Aorta (tissue), 5 donors: ENCODE results near the gene DENND1A. TPM values are rescaled to one million over a fixed set of nuclear protein-coding genes. Genes with fewer than 3 reads are reported as not detected.

Experiments
- ATAC-seq: fragments of 200-7000 bp; cut with Tn5 transposase; one replicate; pipeline ENCODE4 v1.9.1; 2022; ENCODE audit warnings: moderate library complexity; ENCODE audit not compliant: low FRiP score
- DNase-seq, 2 donors: peaks; one replicate each; pipeline ENCODE4 v3.0.0-alpha.2; 2020
- H3K27ac ChIP-seq, 2 donors: one replicate each; pipeline ENCODE4 v1.5.1; 2013; ENCODE audit warnings: low read length in 2 of 2, mild to moderate bottlenecking in 2 of 2, moderate library complexity in 2 of 2, control low read depth in 1 of 2, inconsistent platforms in 1 of 2, low read depth in 1 of 2
- H3K27me3 ChIP-seq, 2 donors: one replicate each; pipeline ENCODE4 v1.6.1; 2013; ENCODE audit warnings: control low read depth in 1 of 2, low read length in 1 of 2, mild to moderate bottlenecking in 1 of 2, moderate library complexity in 1 of 2; ENCODE audit not compliant: insufficient read depth in 2 of 2, control insufficient read depth in 1 of 2
- H3K36me3 ChIP-seq, 2 donors: one replicate each; pipeline ENCODE4 v1.6.1; 2013; ENCODE audit warnings: control low read depth in 1 of 2, low read length in 1 of 2, mild to moderate bottlenecking in 1 of 2; ENCODE audit not compliant: insufficient read depth in 2 of 2, control insufficient read depth in 1 of 2
- H3K4me1 ChIP-seq, 2 donors: one replicate each; pipeline ENCODE4 v1.6.1; 2013; ENCODE audit warnings: low read length in 2 of 2, control low read depth in 1 of 2, mild to moderate bottlenecking in 1 of 2, moderate library complexity in 1 of 2; ENCODE audit not compliant: insufficient read depth in 2 of 2, control insufficient read depth in 1 of 2
- H3K4me3 ChIP-seq, 2 donors: one replicate each; pipeline ENCODE4 v1.5.1; 2013; ENCODE audit warnings: low read length in 2 of 2, control low read depth in 1 of 2, mild to moderate bottlenecking in 1 of 2
- H3K9me3 ChIP-seq: one replicate; pipeline ENCODE4 v1.6.1; 2013; ENCODE audit warnings: mild to moderate bottlenecking, low read length; ENCODE audit not compliant: control insufficient read depth
- WGBS, 2 donors: extraction: QIAGEN DNeasy Blood & Tissue Kit; methylation state at CpG; one replicate each; pipeline ENCODE4 v1.1.7; 2013; 5-methylcytosine and 5-hydroxymethylcytosine counted together
- intact Hi-C, 2 donors: fragments of 100-400 bp; cut with DNase I; formaldehyde crosslinking; loops; one replicate each; pipeline versions ENCODE4 v1.14.2 to v1.15.0; 2022
- polyA plus RNA-seq, 2 donors: library from polyadenylated mRNA; stranded (reverse); fragments of 200-250 nt; gene quantifications; one replicate each; pipeline ENCODE4 v1.2.3, GENCODE V29; 2013
- total RNA-seq, 2 donors: library from RNA; stranded (reverse); fragmentation: NEBNext Ultra II Directional; extraction: Animal tissue kit (Norgen Biotek cat#: 25700); gene quantifications; one replicate each; pipeline ENCODE4 v1.2.1, GENCODE V29; 2021
- donor health status: healthy with polysubstance abuse.
- donor health status: Bipolar disorder and iron deficiency.
- donor health status: DM: no; HTN: no; CAD: no.
- donor health status: DM: no; HTN: no; CAD: no.
- donor health status: DM: yes; HTN: yes; CAD: no.

The DENND1A gene
- total and polyA plus RNA-seq, 4 donors, result 6.9 to 31.4 (median 15.3) TPM

DNA sequence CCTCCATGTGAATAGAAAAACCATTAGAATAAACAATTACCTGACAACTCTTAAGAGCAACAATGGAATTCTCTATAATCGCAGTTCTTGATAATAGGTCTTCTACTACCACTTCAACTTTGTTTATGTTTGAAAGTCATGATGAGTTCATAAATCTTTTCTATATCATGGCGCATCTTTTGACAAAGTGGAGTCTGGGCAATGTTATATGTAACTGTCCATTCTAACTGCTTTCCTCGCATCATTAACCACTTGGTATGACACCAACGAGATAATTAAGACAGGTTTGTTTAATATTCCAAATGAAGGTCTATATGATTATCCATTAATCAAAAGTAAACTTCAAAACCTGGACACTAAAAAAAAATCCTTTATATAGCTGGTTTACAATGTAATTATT is 272.0 kb downstream of the DENND1A start:
- Histone ChIP-seq H3K27ac (no peak overlapping the region), H3K9me3 (no peaks in the 10 kb centered on the region), H3K4me3 (no peak overlapping the region), H3K36me3 (no peaks in the 10 kb centered on the region), H3K4me1 (no peaks in the 10 kb centered on the region), H3K27me3 (no peaks in the 10 kb centered on the region)
- intact Hi-C loops, result no loop called here
- 90 to 92% methylated on average over 4 of the region's 4 CpGs for WGBS, 2 donors
- DNase-seq, result no peak
- ATAC-seq, result no peak

GRCh38 chr9:123657099-123657498 is 272.8 kb downstream of the DENND1A start:
- 76 to 81% methylated on average over 7 of the region's 7 CpGs for WGBS, 2 donors
- no peaks in the 10 kb centered on the region for H3K4me1 ChIP-seq
- no peak overlapping the region for H3K4me3 ChIP-seq
- intact Hi-C loops, result no loop called here
- no peak for DNase-seq
- no peak overlapping the region for H3K27ac ChIP-seq
- ATAC-seq, result no peak
- H3K9me3 ChIP-seq, result no peaks in the 10 kb centered on the region
- no peaks in the 10 kb centered on the region for H3K27me3 ChIP-seq
- H3K36me3 ChIP-seq, result no peaks in the 10 kb centered on the region

DNA sequence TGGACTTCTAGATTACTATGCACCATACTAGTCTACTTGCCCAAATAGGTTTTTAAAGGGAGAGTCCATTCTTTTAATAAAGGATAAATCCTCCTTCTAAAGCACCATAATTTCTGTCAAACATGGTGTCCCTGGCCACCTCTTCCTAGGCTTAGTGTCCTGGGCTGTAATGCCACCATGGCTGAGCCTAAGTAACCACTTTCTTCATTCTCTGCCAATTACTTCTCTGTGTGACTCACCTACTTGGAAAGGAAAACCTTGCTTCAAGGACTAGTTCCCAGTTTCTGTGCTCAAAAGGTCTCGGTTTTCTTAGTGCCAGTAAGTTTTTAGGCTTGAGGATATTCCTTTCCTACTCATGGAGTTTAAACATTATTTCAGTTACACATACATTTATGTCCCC is 273.4 kb downstream of the DENND1A start:
- intact Hi-C loops, result no loop called here
- Histone ChIP-seq H3K36me3 (no peaks in the 10 kb centered on the region), H3K4me3 (no peak overlapping the region), H3K4me1 (no peaks in the 10 kb centered on the region), H3K27ac (no peak overlapping the region), H3K9me3 (no peaks in the 10 kb centered on the region), H3K27me3 (no peaks in the 10 kb centered on the region)
- DNase-seq, result no peak
- WGBS, 2 donors, result 7 to 20% methylated on average over 1 of the region's 1 CpG
- no peak for ATAC-seq

DNA sequence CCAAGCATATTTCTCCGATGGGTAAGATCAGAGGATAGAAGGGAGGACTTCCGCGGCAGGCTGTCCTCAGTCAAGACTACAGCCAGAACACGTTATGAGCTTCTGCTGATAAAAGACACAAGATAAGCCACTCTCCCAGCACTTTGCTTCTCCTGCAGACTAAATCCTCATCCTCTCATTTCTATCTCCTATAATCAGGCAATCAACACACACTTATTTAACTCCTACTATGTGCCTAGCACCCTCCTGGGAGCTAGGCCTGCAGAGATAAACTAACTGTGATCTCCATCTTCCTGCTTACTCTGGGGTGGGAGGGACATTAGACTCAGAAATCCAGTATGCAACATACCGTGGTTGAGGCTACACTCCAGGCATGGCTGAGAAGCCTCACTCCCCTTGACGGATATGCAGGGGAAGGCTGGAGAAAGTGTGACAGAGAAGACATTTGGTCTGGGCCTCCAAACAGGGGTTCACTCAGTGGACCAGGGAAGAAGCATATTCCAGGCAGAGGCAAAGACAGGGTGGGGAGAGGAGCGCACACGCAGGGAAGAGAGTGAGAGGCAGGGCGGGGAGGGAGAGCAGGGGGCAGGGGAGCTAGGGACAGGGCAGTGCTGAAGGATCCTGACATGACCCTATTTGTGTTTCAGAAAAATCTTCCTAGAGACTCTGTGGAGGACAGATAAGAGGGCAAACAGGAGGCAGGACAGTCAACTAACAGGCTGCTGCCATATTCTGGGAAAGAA is 274.1 kb downstream of the DENND1A start:
- intact Hi-C loops, result no loop called here
- WGBS, 2 donors, result 97 to 98% methylated on average over 9 of the region's 9 CpGs

DNA sequence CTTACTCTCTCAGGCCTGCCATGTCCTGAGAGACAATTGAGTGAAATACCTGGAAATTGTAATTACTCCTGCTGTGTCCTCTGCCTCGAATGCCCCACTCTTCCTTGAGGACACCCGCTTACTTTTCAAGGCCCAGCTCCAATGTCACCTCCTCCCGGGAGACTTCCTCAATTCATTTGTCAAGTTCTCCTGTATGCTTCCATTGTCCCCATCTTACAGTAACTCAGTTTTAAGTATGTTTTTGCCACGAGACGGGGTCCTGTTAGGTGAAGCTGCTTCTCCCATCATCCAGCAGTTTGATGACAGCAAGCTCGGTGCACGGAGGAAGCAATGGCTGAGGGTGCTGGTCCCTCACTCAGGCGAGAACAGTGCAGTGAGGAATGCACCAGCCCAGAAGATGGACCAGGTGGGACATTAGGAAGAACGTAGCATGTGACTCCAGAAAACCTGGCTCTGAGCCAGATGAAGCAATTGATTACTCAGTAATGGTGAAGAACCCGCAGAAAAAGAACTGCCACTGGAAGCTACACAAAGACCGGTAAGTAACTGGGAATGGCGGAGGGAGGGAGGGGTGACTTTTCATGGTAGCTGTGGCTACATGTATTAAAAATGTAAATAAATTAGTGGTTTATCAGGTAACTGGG is 274.8 kb downstream of the DENND1A start:
- intact Hi-C loops, result no loop called here
- WGBS, 2 donors, result 96 to 97% methylated on average over 12 of the region's 12 CpGs
- Histone ChIP-seq H3K9me3 (no peaks in the 10 kb centered on the region), H3K27ac (no peak overlapping the region), H3K4me1 (no peaks in the 10 kb centered on the region), H3K4me3 (no peak overlapping the region), H3K36me3 (no peaks in the 10 kb centered on the region), H3K27me3 (no peaks in the 10 kb centered on the region)
- DNase-seq, result no peak
- no peak for ATAC-seq

More for the DNA sequence above, 274.1 kb downstream of the DENND1A start:
- no peak overlapping the region for H3K4me3 ChIP-seq
- H3K27me3 ChIP-seq, result no peaks in the 10 kb centered on the region
- ATAC-seq, result no peak
- H3K4me1 ChIP-seq, result no peaks in the 10 kb centered on the region
- DNase-seq, result no peak
- no peaks in the 10 kb centered on the region for H3K36me3 ChIP-seq
- H3K27ac ChIP-seq, result no peak overlapping the region
- no peaks in the 10 kb centered on the region for H3K9me3 ChIP-seq

DNA sequence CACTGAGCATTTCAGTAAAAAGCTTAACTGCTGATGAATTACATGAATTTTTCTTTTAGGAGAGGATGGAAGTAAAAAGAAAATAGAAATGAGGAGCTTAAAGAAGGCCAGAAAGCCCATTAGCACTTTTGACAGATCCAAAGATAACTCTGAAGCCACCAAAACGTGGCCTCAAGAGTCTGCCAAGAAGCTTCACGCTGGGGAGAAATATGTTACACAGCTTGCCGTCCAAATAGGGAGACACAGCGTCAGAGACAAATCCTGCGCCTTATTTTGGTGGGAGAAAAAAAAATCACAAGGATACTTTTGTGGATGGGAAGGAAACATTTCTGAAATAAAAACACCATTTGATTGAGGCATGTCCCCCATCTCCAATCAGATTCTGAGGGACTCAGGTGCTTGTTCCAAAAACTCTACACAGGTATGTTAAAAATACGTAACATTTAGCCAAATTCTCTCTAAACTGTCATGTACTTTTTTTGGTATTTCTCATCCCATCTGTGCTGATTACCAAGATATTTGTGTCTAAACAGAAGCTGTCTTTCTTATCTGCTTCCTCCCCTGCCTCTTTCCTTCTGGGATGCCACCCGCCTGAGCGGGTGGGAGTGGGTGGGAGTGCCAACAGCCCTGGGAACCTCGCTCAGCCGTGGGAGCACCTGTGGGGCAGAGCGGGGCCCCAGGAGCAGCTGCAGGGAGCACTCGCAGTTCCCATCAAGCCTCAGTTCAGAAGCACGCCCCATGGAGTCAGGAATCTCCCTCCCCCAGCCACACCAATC is 275.5 kb downstream of the DENND1A start:
- Histone ChIP-seq H3K27me3 (no peaks in the 10 kb centered on the region), H3K4me3 (no peak overlapping the region), H3K4me1 (no peaks in the 10 kb centered on the region), H3K36me3 (no peaks in the 10 kb centered on the region), H3K9me3 (no peaks in the 10 kb centered on the region), H3K27ac (no peak overlapping the region)
- no peak for DNase-seq
- ATAC-seq, result no peak
- intact Hi-C loops, result no loop called here
- WGBS, 2 donors, result 90% methylated on average over 13 of the region's 13 CpGs

DNA sequence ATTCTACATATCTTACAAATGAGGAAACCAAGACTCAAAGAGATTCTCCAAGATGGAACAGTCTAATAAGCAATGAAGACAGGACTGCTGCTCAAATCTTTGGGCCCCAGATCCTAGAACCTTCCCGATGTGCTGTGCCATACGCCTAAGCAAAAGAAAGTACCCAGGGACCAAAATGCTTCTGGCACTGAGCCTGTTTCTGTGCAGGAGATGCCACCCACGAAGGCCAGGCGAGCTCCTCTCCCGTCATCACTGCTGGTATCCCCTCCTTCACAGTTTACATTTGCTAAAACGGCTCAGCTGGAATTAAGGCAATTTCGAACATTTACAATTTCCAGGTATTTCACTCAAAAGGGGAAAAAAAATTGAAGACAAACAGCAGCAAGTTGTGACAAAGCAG is 277.5 kb downstream of the DENND1A start:
- Histone ChIP-seq H3K27me3 (no peaks in the 10 kb centered on the region), H3K36me3 (no peaks in the 10 kb centered on the region), H3K9me3 (no peaks in the 10 kb centered on the region), H3K27ac (no peak overlapping the region), H3K4me1 (no peaks in the 10 kb centered on the region), H3K4me3 (no peak overlapping the region)
- DNase-seq (no peak), ATAC-seq (no peak)
- WGBS, 2 donors, result 95 to 96% methylated on average over 7 of the region's 7 CpGs
- intact Hi-C loops, result no loop called here

GRCh38 chr9:123651871-123652270 is 278.1 kb downstream of the DENND1A start:
- Histone ChIP-seq H3K27ac (no peak overlapping the region), H3K4me3 (no peak overlapping the region), H3K36me3 (peaks cover 0 to 2% of the 10 kb centered on the region in 2 donors), H3K4me1 (no peaks in the 10 kb centered on the region), H3K27me3 (no peaks in the 10 kb centered on the region), H3K9me3 (no peaks in the 10 kb centered on the region)
- no peak for DNase-seq
- 98% methylated on average over 5 of the region's 5 CpGs for WGBS, 2 donors
- intact Hi-C loops, result no loop called here
- ATAC-seq, result no peak
